Stimulated activated memory B cell treated with anti-CD40 and anti-IgM and Interleukin-4, amounts not matched to agents 10 μg/mL and 1 μg/mL and 100 μg/mL, for 72 hours (primary cell): ENCODE measurements around the gene SLC47A1.
A peak's percentile ranks its signal among the peaks of the same experiment; 100 is the strongest.

ENCODE experiments used
- ATAC-seq: fragments of 150-1000 bp; cut with Tn5 transposase; 2 replicates; pipeline ENCODE4 v1.10.0; 2021
- H3K27ac Mint-ChIP-seq: one replicate; pipeline ENCODE4 v1.8.0; 2022; ENCODE audit warnings: mild to moderate bottlenecking, mixed read lengths
- H3K27me3 Mint-ChIP-seq: one replicate; pipeline ENCODE4 v1.8.0; 2022; ENCODE audit warnings: mixed read lengths
- H3K36me3 Mint-ChIP-seq: one replicate; pipeline ENCODE4 v1.8.0; 2022; ENCODE audit warnings: mixed read lengths
- H3K4me1 Mint-ChIP-seq: one replicate; pipeline ENCODE4 v1.8.0; 2022; ENCODE audit warnings: mixed read lengths
- H3K4me3 Mint-ChIP-seq: one replicate; pipeline ENCODE4 v1.8.0; 2022; ENCODE audit warnings: mild to moderate bottlenecking, moderate library complexity, mixed read lengths
- H3K9me3 Mint-ChIP-seq: one replicate; pipeline ENCODE4 v1.8.0; 2022; ENCODE audit warnings: mixed read lengths

The SLC47A1 gene

DNA sequence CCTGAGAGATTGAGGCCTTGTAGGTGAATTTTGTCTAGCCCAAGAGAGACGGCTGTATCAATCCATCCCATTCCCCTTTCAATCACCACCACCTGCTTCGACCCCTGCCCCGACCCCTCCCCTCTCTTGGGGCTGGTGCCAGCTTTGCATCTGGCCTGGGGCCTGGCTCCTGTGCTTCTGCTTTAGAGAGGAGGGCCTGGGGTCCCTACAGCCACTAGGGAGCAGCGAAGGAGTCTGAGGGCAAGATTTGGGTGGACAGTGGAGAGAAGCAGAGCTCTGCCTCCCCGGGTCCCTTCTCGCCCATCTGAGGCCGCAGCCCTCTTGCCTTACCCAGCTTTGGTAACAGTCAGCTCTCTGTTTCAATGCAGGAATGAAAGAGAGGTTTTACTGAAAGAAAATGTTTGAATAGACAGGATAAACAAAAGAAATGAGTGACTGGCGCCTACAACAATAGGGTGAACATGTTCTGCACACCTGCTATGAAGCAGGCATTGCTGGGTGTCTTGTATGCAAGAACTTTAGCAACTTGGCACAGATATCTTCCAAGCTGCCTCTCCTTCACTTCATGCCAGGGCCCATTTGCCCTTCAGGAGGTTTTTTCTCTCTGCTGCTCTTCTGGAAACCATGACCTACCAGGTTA is 57.4 kb downstream of the SLC47A1 start:
- no peak overlapping the region for H3K27ac Mint-ChIP-seq
- no peaks in the 10 kb centered on the region for H3K4me1 Mint-ChIP-seq
- no peaks in the 10 kb centered on the region for H3K9me3 Mint-ChIP-seq

DNA sequence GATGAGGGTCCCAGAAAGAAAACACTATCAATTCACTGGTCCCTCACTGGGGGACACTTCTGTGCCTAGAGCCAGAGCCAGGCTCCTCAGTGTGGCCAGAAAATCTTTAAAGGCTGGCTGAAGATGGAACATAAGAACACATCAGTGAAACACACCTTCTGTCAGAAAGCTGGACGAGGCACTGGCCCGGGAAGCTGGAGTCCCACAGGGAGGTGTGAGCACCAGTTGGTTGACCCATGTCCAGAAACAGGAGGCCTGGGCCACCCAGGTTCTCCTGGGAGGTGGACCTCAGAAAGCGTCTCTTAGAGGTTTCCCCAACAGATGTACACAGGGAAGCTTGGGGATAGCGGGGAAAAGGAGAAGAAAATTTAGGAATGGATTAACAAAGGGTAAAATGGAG is 58.7 kb downstream of the SLC47A1 start:
- no peaks in the 10 kb centered on the region for H3K9me3 Mint-ChIP-seq
- no peaks in the 10 kb centered on the region for H3K4me1 Mint-ChIP-seq

More for the DNA sequence above, 57.4 kb downstream of the SLC47A1 start:
- Mint-ChIP-seq H3K4me3 (no peak overlapping the region), H3K36me3 (no peaks in the 10 kb centered on the region), H3K27me3 (peaks cover 20% of the 10 kb centered on the region)
- no peak for ATAC-seq

DNA sequence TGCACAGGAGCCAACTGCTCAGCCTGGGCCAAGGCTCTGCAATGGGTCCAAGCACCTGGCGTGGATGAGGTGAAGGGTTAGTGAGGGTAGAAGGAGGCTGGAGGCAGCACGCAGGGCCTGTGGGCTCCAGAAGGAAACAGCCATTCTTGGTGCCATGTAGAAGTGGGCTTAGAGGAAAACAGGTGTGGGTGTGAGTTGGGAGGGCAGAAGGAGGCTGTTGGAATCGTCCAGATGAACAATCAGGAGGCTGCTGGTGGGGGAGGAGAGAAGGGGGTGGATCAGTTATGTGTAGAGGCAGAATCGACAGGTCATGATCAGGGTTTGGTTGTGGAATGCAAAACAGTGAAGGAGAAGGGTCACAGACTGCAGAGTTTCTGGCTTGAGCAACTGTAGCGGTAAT is 63.2 kb downstream of the SLC47A1 start:
- no peak for ATAC-seq
- peaks cover 30% of the 10 kb centered on the region for H3K27me3 Mint-ChIP-seq
- no peaks in the 10 kb centered on the region for H3K36me3 Mint-ChIP-seq
- no peak overlapping the region for H3K27ac Mint-ChIP-seq
- no peak overlapping the region for H3K4me3 Mint-ChIP-seq
- no peaks in the 10 kb centered on the region for H3K9me3 Mint-ChIP-seq
- H3K4me1 Mint-ChIP-seq, result no peaks in the 10 kb centered on the region

More for the DNA sequence above, 58.7 kb downstream of the SLC47A1 start:
- H3K27me3 Mint-ChIP-seq, result peaks cover 30% of the 10 kb centered on the region
- ATAC-seq, result no peak
- H3K27ac Mint-ChIP-seq, result no peak overlapping the region
- H3K4me3 Mint-ChIP-seq, result no peak overlapping the region
- H3K36me3 Mint-ChIP-seq, result no peaks in the 10 kb centered on the region

DNA sequence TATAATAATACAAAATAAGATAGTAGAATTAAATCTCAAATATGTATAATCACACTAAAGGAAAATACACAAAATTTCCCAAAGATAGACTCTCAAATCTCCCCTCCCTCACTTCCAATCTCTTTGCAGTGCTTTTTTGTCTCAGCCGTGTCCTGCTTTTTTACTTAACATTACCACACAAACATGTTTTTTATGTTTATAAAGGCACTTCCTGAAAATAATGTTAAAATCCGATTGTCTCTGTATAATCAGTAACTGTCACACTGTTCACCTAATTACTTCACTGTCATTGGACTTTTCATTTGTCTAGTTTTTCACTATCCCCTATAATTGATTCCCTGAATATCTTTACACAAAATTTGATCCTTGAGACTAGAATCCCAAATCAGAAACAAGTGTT is 76.7 kb downstream of the SLC47A1 start:
- Mint-ChIP-seq H3K4me3 (no peak overlapping the region), H3K27me3 (no peaks in the 10 kb centered on the region), H3K4me1 (peaks cover 7% of the 10 kb centered on the region), H3K27ac (no peak overlapping the region), H3K9me3 (no peaks in the 10 kb centered on the region), H3K36me3 (no peaks in the 10 kb centered on the region)
- no peak for ATAC-seq

DNA sequence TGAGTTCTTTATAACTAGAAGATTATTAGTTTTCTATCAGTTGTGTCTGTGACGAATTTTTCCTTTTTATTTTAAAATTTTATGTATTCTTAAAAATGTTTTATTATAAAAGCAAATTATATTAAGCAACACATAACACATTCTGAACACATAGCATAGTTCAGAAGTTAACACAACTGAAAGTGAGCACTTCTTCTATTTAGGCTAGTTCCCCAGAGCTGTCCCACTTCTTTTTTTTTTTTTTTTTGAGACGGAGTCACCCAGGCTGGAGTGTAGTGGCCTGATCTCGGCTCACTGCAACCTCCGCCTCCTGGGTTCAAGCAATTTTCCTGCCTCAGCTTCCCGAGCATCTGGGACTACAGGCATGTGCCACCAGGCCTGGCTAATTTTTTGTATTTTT is 77.2 kb downstream of the SLC47A1 start:
- H3K36me3 Mint-ChIP-seq, result no peaks in the 10 kb centered on the region
- peak; percentile 63 for ATAC-seq
- H3K27me3 Mint-ChIP-seq, result no peaks in the 10 kb centered on the region
- H3K4me1 Mint-ChIP-seq, result peaks cover 7% of the 10 kb centered on the region
- no peaks in the 10 kb centered on the region for H3K9me3 Mint-ChIP-seq
- no peak overlapping the region for H3K27ac Mint-ChIP-seq
- H3K4me3 Mint-ChIP-seq, result no peak overlapping the region

DNA sequence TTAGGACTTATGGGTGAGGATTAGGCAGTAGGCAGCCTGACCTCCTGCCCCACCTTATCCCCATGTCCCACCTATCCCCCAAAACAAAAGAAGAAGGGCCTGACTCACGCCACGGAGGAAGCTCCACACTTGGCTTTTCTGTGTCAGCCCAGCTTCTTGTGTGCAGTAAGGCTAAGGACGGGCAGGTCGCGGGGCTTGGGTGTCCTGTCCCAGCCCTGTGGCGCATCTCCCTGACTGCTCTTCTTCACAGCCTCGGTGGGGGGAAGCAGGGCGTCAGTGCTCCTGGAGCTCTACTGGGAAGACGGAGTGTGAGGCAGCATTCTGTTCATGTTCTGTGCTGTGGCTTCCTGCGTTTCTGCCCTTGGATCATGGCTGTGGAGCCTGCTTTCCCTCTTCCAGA is 80.3 kb downstream of the SLC47A1 start:
- Mint-ChIP-seq H3K9me3 (peaks cover 11% of the 10 kb centered on the region), H3K27me3 (no peaks in the 10 kb centered on the region), H3K4me1 (peaks cover 7% of the 10 kb centered on the region), H3K4me3 (no peak overlapping the region), H3K27ac (no peak overlapping the region), H3K36me3 (peaks cover 2% of the 10 kb centered on the region)
- ATAC-seq, result no peak

DNA sequence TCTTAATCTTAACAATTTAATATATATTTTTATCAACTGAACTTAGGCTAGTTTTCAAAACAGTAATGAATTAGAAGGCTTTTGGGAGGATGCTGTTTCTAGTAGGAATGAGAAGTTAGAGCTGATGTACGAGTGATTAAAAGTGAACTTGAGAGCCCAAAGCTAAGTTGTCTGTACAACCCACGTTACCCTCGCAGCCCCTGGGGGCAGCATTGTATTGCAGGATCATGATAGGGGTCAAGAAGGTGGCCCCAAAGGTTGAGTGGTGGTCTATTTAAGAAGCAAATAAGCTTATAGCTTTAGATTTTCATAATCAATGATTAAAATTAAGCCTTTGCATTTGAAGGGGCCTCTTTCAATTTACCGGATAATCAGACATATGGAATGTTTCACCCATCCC is 81.2 kb downstream of the SLC47A1 start:
- Mint-ChIP-seq H3K27me3 (no peaks in the 10 kb centered on the region), H3K4me1 (peaks cover 7% of the 10 kb centered on the region), H3K27ac (no peak overlapping the region), H3K4me3 (no peak overlapping the region), H3K36me3 (peaks cover 11% of the 10 kb centered on the region), H3K9me3 (peaks cover 20% of the 10 kb centered on the region)
- no peak for ATAC-seq

DNA sequence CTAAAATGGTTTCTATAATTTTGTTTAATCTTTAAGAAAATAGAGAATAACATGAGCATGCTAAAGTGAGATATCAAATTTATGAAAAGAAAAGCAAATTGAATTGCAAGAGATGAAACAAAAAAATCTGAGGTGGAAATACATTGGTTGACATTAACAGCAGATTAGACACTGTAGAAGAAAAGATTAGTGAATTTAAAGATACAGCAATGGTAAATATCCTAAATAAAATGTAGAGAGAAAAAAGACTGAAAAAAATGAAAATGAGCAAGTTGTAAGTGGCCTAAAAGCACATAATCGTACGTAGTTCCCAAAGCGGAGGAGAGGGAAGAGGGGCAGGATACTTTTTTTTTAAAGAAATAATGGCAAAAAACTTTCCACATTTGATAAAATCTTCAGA is 84.4 kb downstream of the SLC47A1 start:
- Mint-ChIP-seq H3K4me3 (no peak overlapping the region), H3K36me3 (peaks cover 13% of the 10 kb centered on the region), H3K27ac (no peak overlapping the region), H3K27me3 (no peaks in the 10 kb centered on the region), H3K4me1 (peaks cover 7% of the 10 kb centered on the region), H3K9me3 (peaks cover 21% of the 10 kb centered on the region)
- ATAC-seq, result no peak

DNA sequence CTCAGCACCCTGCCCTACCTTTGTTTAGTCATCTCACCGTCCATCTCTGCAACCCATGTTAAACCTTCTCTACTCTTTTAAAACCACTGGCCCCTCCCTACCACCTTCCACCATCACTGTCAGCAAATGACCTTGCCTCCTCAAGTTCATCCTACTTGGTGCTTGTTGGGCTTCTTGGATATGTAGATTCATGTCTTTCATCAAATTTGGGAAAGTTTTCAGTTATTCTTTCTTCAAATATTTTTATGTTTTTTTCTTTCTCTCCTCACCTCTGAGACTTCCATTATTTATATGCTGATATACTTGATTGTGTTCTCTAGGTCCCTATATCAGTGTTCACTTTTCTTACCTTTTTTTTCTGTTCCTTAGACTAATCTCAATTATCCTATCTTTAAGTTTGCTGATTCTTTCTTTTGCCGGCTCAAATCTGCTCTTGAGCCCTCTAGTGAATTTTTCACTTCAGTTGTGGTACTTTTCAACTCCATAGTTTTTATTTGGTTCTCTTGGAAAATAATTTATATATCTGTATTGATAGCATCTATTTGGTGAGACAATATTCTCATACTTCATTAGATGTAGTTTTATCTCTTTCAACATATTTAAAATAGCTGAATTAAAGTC is 86.2 kb downstream of the SLC47A1 start:
- Mint-ChIP-seq H3K4me3 (no peak overlapping the region), H3K9me3 (peaks cover 21% of the 10 kb centered on the region), H3K27ac (no peak overlapping the region), H3K36me3 (peaks cover 13% of the 10 kb centered on the region), H3K27me3 (no peaks in the 10 kb centered on the region), H3K4me1 (no peaks in the 10 kb centered on the region)
- ATAC-seq, result no peak

DNA sequence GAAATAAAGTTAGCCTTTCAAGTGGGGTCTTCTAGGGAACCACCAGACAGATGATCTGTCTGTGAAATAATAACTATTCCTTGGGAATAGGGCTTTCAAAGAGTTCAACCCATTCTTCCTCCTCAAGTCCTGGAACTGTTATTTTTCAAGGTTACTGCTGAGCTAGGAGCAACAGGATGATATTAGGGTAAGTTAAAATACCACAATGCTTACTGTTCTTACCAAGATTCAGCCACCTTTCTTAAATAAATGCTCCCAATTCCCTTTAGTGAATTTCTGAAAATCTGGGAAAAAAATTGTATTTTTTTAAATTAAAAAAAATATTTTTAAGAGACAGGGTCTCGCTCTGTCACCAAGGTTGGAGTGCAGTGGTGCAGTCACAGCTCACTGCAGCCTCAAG is 88.0 kb downstream of the SLC47A1 start:
- no peaks in the 10 kb centered on the region for H3K27me3 Mint-ChIP-seq

DNA sequence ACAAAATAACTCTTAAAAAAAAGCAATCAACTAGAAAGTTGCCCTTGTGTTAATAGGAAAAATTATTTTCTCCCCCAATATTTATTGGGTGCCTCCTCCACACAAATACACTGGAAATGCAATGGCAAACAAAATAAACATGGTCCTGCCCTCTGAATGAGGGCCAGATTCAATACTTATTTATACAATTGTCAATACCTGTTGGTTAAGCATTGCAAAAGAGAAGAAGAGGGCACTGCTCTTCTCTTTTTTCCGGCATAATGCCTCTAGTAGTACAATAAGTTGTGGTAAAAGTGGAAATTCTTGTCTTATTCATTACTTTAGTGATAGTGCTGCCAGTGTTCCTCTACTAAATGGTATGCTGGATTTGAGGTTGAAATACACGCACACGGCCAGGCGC is 92.4 kb downstream of the SLC47A1 start:
- no peaks in the 10 kb centered on the region for H3K36me3 Mint-ChIP-seq
- no peaks in the 10 kb centered on the region for H3K27me3 Mint-ChIP-seq
- ATAC-seq, result no peak
- H3K9me3 Mint-ChIP-seq, result no peaks in the 10 kb centered on the region
- H3K4me3 Mint-ChIP-seq, result no peak overlapping the region
- no peak overlapping the region for H3K27ac Mint-ChIP-seq
- no peaks in the 10 kb centered on the region for H3K4me1 Mint-ChIP-seq

More for the DNA sequence above, 88.0 kb downstream of the SLC47A1 start:
- Mint-ChIP-seq H3K4me3 (no peak overlapping the region), H3K36me3 (peaks cover 13% of the 10 kb centered on the region), H3K27ac (no peak overlapping the region), H3K4me1 (no peaks in the 10 kb centered on the region), H3K9me3 (peaks cover 21% of the 10 kb centered on the region)
- ATAC-seq, result no peak
